Measurements from ENCODE around the gene GAK.
"Not testable (repeated sequence)": the region's sequence is repeated elsewhere in the genome, so short reads cannot be mapped to it uniquely, and the experiment has no call there.

GAK gene

DNA sequence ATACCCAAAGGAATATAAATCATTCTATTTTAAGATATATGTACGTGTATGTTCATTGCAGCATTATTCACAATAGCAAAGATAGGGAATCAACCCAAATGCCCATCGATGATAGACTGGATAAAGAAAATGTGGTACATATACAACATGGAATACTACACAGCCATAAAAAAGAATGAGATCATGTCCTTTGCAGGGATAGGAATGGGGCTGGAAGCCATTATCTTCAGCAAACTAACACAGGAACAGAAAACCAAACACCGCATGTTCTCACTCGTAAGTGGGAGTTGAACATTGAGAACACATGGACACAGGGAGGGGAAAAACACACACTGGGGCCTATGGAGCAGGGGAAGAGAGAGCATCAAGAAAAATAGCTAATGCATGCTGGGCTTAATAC is 125.1 kb downstream of the GAK start:
- H3K9me3 Mint-ChIP-seq; H3K4me1 Mint-ChIP-seq; ATAC-seq (replicated peaks; ENCODE audit: extremely low read depth, poor library complexity, severe bottlenecking); H3K4me3 Mint-ChIP-seq; H3K27ac Mint-ChIP-seq (ENCODE audit: low read depth); DNase-seq (ENCODE audit: low spot score in 2 of 2); H3K36me3 Mint-ChIP-seq (ENCODE audit: insufficient read depth): not testable (repeated sequence)
- peaks cover 22% of the 10 kb centered on the region for H3K27me3 Mint-ChIP-seq

DNA sequence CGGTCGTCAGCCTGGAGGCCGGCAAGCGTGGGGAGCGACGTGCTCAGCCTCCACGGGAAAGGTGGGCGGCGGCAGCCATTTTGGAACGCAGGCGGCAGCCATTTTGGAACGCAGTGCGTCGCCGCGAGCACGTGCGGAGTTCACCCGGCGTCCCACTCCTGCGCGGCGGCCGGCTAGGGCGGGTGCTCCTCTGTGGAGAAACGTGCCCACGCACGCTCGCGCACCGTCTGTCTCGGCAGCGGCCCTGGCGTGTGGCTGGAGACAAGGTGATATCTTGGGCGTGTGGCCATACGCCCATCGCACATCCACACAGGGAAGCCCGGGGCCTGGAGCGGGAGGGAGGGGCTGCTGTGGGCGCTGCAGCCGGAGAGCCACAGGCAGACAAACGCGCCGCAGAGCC is 127.3 kb downstream of the GAK start:
- Mint-ChIP-seq H3K9me3 (no peaks in the 10 kb centered on the region), H3K27ac (ENCODE audit: low read depth) (no peak overlapping the region), H3K27me3 (peaks cover 11% of the 10 kb centered on the region), H3K4me1 (no peaks in the 10 kb centered on the region), H3K36me3 (ENCODE audit: insufficient read depth) (no peaks in the 10 kb centered on the region), H3K4me3 (no peak overlapping the region)
- ATAC-seq (replicated peaks; ENCODE audit: extremely low read depth, poor library complexity, severe bottlenecking): no peak
- no peak for DNase-seq (ENCODE audit: low spot score in 2 of 2)

DNA sequence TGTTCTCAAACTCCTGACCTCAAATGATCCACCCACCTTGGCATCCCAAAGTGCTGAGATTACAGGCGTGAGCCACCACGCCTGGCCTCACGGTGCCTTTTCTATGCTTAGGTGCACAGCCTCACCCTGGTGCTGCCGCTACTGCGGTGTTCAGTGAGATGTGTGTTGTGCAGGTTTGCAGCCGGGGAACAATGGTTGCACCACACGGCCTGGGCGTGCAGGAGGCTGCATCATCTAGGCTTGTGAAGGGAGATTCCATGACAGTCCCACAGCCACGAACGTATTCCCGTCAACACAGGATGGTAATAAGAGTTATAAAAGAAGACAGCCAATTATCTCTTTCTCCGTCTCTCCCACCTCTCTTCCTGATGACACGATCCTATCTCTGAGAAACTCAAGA is 128.2 kb downstream of the GAK start:
- Mint-ChIP-seq H3K36me3 (ENCODE audit: insufficient read depth) (no peaks in the 10 kb centered on the region), H3K9me3 (no peaks in the 10 kb centered on the region), H3K4me1 (peaks cover 5% of the 10 kb centered on the region), H3K27me3 (peaks cover 11% of the 10 kb centered on the region), H3K27ac (ENCODE audit: low read depth) (no peak overlapping the region), H3K4me3 (no peak overlapping the region)
- DNase-seq (ENCODE audit: low spot score in 2 of 2): no peak
- ATAC-seq (replicated peaks; ENCODE audit: extremely low read depth, poor library complexity, severe bottlenecking): no peak

DNA sequence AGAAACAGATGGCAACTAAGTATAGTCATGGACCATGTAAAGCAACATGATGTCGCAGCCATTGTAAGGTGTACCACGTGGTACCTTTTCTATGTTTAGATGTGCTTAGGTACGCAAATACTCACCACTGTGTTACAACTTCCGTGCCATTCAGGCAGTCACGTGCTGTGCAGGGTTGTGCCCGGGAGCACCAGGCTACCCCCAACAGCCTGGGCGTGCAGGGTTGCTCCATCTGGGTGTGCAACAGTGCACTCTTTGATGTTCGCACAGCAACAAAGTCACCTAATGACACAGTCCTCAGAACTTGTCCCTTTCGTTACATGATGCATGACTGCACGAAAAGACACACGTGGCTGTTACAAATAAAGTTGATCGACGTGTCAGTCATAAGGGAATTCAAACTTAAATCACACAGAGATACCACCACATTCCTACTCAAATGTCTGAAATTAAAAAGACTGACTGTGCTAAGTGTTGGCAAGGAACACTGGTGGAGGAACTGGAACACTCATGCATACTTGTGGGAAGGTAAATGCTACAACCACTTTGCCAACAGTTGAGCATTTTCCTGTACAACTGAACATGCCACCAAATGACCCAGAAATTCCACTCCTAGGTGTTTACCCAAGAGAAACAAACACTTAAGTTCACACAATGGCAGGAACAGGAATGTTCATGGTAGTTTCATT is 130.5 kb downstream of the GAK start:
- Mint-ChIP-seq H3K4me3 (no peak overlapping the region), H3K4me1 (peaks cover 7% of the 10 kb centered on the region), H3K27ac (ENCODE audit: low read depth) (no peak overlapping the region), H3K9me3 (no peaks in the 10 kb centered on the region), H3K27me3 (peaks cover 11% of the 10 kb centered on the region), H3K36me3 (ENCODE audit: insufficient read depth) (no peaks in the 10 kb centered on the region)
- DNase-seq (ENCODE audit: low spot score in 2 of 2) (no peak), ATAC-seq (replicated peaks; ENCODE audit: extremely low read depth, poor library complexity, severe bottlenecking) (no peak)
